ENCODE measurements around the gene SLC6A1. TPM values are rescaled to one million over a fixed set of nuclear protein-coding genes. Genes with fewer than 3 reads are reported as not detected.

SLC6A1 gene
- total RNA-seq, 2 experiments from 2014 or later: not detected

GRCh38 chr3:11037241-11037873, 44.8 kb downstream of the SLC6A1 start:
- H3K9me2 ChIP-seq (ENCODE audit: insufficient read depth, low read length): no peaks in the 10 kb centered on the region
- H3K9me3 ChIP-seq (ENCODE audit: low read length): no peaks in the 10 kb centered on the region
- TF ChIP-seq CTCF (conservative IDR thresholded peaks at IDR 0.05; ENCODE audit: low read length) (no peak), EZH2phosphoT487 (IDR thresholded peaks at IDR 0.05; ENCODE audit: borderline replicate concordance, low read depth, low read length) (no peak)
- no peak for DNase-seq (ENCODE audit: low spot score)
- no peaks in the 10 kb centered on the region for H3K79me2 ChIP-seq (ENCODE audit: insufficient read depth, low read depth, low read length)
- ChIA-PET POLR2A (no interaction called here), CTCF (ENCODE audit: unreplicated experiment) (no interaction called here)
- no peak overlapping the region for H2AFZ ChIP-seq (ENCODE audit: low read length)
- intact Hi-C loops (cut with micrococcal nuclease; ENCODE audit: unreplicated experiment): no loop called here
- H3K36me3 ChIP-seq (ENCODE audit: insufficient read depth, low read length): no peaks in the 10 kb centered on the region
- H3K4me3 ChIP-seq (ENCODE audit: low read depth, low read length, poor library complexity, severe bottlenecking): no peak overlapping the region
- no peak overlapping the region for H3K4me2 ChIP-seq (ENCODE audit: low read length)
- no peak overlapping the region for H3K27ac ChIP-seq (ENCODE audit: low read depth, low read length, poor library complexity, severe bottlenecking)
- no peaks in the 10 kb centered on the region for H3K4me1 ChIP-seq (ENCODE audit: insufficient read depth, low read length, poor library complexity, severe bottlenecking)
- no peaks in the 10 kb centered on the region for H4K20me1 ChIP-seq (ENCODE audit: insufficient read depth, low read length)
- BruUV-seq (replicated peaks): no TSS peak

- DNase-seq (ENCODE audit: low spot score): no peak
- H2AFZ ChIP-seq (ENCODE audit: low read length): no peak overlapping the region
- no peaks in the 10 kb centered on the region for H4K20me1 ChIP-seq (ENCODE audit: insufficient read depth, low read length)
- no peaks in the 10 kb centered on the region for H3K36me3 ChIP-seq (ENCODE audit: insufficient read depth, low read length)
- H3K4me2 ChIP-seq (ENCODE audit: low read length): no peak overlapping the region
- BruUV-seq (replicated peaks): no TSS peak
- no peak overlapping the region for H3K4me3 ChIP-seq (ENCODE audit: low read depth, low read length, poor library complexity, severe bottlenecking)
- intact Hi-C loops (cut with micrococcal nuclease; ENCODE audit: unreplicated experiment): no loop called here
- no peaks in the 10 kb centered on the region for H3K9me3 ChIP-seq (ENCODE audit: low read length)
- no peaks in the 10 kb centered on the region for H3K9me2 ChIP-seq (ENCODE audit: insufficient read depth, low read length)
- H3K4me1 ChIP-seq (ENCODE audit: insufficient read depth, low read length, poor library complexity, severe bottlenecking): no peaks in the 10 kb centered on the region
- CTCF ChIA-PET (ENCODE audit: unreplicated experiment): no interaction called here
- no peak for TF ChIP-seq EZH2phosphoT487 (IDR thresholded peaks at IDR 0.05; ENCODE audit: borderline replicate concordance, low read depth, low read length)
- no peak for TF ChIP-seq CTCF (conservative IDR thresholded peaks at IDR 0.05; ENCODE audit: low read length)
- H3K27ac ChIP-seq (ENCODE audit: low read depth, low read length, poor library complexity, severe bottlenecking): no peak overlapping the region
- H3K79me2 ChIP-seq (ENCODE audit: insufficient read depth, low read depth, low read length): no peaks in the 10 kb centered on the region
- POLR2A ChIA-PET: no interaction called here
Observed at GRCh38 chr3:11037976-11038375, 45.4 kb downstream of the SLC6A1 start.

GRCh38 chr3:11045536-11045935, 53.0 kb downstream of the SLC6A1 start:
- BruUV-seq (replicated peaks): no TSS peak
- no peak overlapping the region for H3K4me2 ChIP-seq (ENCODE audit: low read length)
- intact Hi-C loops (cut with micrococcal nuclease; ENCODE audit: unreplicated experiment): no loop called here
- ChIA-PET CTCF (ENCODE audit: unreplicated experiment) (no interaction called here), POLR2A (no interaction called here)
- H3K4me1 ChIP-seq (ENCODE audit: insufficient read depth, low read length, poor library complexity, severe bottlenecking): no peaks in the 10 kb centered on the region
- no peak overlapping the region for H3K27ac ChIP-seq (ENCODE audit: low read depth, low read length, poor library complexity, severe bottlenecking)
- H3K9me3 ChIP-seq (ENCODE audit: low read length): no peaks in the 10 kb centered on the region
- H3K36me3 ChIP-seq (ENCODE audit: insufficient read depth, low read length): no peaks in the 10 kb centered on the region
- H4K20me1 ChIP-seq (ENCODE audit: insufficient read depth, low read length): no peaks in the 10 kb centered on the region
- DNase-seq (ENCODE audit: low spot score): no peak
- H3K9me2 ChIP-seq (ENCODE audit: insufficient read depth, low read length): no peaks in the 10 kb centered on the region
- H2AFZ ChIP-seq (ENCODE audit: low read length): no peak overlapping the region
- TF ChIP-seq CTCF (conservative IDR thresholded peaks at IDR 0.05; ENCODE audit: low read length): no peak
- no peak for TF ChIP-seq EZH2phosphoT487 (IDR thresholded peaks at IDR 0.05; ENCODE audit: borderline replicate concordance, low read depth, low read length)
- no peak overlapping the region for H3K4me3 ChIP-seq (ENCODE audit: low read depth, low read length, poor library complexity, severe bottlenecking)
- H3K79me2 ChIP-seq (ENCODE audit: insufficient read depth, low read depth, low read length): no peaks in the 10 kb centered on the region
